HepG2 (cell line): ENCODE data around the gene IMPG2. TPM values are rescaled to one million over a fixed set of nuclear protein-coding genes. Genes with fewer than 3 reads are reported as not detected.

Experiments
- ATAC-seq: fragments of 200-7000 bp; cut with Tn5 transposase; 3 replicates; pipeline ENCODE4 v1.9.1; 2020; ENCODE audit warnings: mild to moderate bottlenecking, moderate library complexity
- BruUV-seq: library from RNA; stranded (reverse); fragments of 400-500 nt; replicated peaks from 2 replicates; lab custom pipeline; 2021; lab: Mats Ljungman, UMichigan
- CTCF ChIA-PET: fragments of 300-600 bp; formaldehyde crosslinking; extraction: SDS; loops from one replicate; lab custom pipeline; 2021; ENCODE audit warnings: low total read pairs, inconsistent platforms, low intra/inter-chr PET ratio; lab: Yijun Ruan, JAX
- POLR2A ChIA-PET: fragments of 350-600 bp; sonication (Branson Sonifier 250); formaldehyde crosslinking; loops from one replicate; lab custom pipeline; 2020; ENCODE audit warnings: antibody characterized with exemption, inconsistent platforms; lab: Yijun Ruan, JAX
- DNase-seq: peaks from one replicate; pipeline ENCODE4 v3.0.0-alpha.2; 2015; ENCODE audit warnings: low spot score
- FAIRE-seq: peaks from 3 replicates; lab custom pipeline; 2011; peaks lifted over from hg19 to GRCh38; lab: Jason Lieb, UNC
- H2AFZ ChIP-seq: one replicate; pipeline ENCODE4 v1.6.1; 2011; ENCODE audit warnings: low read length, inconsistent platforms
- H3K27ac ChIP-seq: fragments of 300-600 bp; 3 replicates; pipeline ENCODE4 v1.8.0; 2011; ENCODE audit warnings: mixed run types, mild to moderate bottlenecking, mixed read lengths, low read length, inconsistent platforms; ENCODE audit not compliant: insufficient read depth; ENCODE audit errors: extremely low read length
- H3K27me3 ChIP-seq, 2 experiments: fragments of 200-600 bp in 1 of 2; 2 replicates in 1 of 2; 3 replicates in 1 of 2; pipeline versions ENCODE4 v1.6.0 to v1.8.0; 2011; ENCODE audit warnings: low read length in 2 of 2, mild to moderate bottlenecking in 2 of 2, moderate library complexity in 2 of 2, inconsistent platforms in 1 of 2; ENCODE audit not compliant: insufficient read depth in 2 of 2, control insufficient read depth in 1 of 2
- H3K36me3 ChIP-seq, 2 experiments: fragments of 200-600 bp in 1 of 2; replicated peaks in 1 of 2; 2 replicates in 1 of 2; 3 replicates in 1 of 2; pipeline versions ENCODE4 v1.5.1 to v1.8.0; 2011; ENCODE audit warnings: low read length in 2 of 2, inconsistent platforms in 1 of 2; ENCODE audit not compliant: insufficient read depth in 2 of 2, control insufficient read depth in 1 of 2
- H3K4me1 ChIP-seq: 2 replicates; pipeline ENCODE4 v1.5.1; 2012; ENCODE audit warnings: low read length, inconsistent platforms; ENCODE audit not compliant: insufficient read depth
- H3K4me2 ChIP-seq: 2 replicates; pipeline ENCODE4 v1.6.0; 2011; ENCODE audit warnings: low read depth, low read length, inconsistent platforms
- H3K4me3 ChIP-seq, 3 experiments: fragments of 200-600 bp in 1 of 3; sonication (generic), shearing (Covaris generic) in 1 of 3; replicated peaks in 1 of 3; 2 replicates each; pipeline ENCODE4 v1.5.1; 2011 to 2016; ENCODE audit warnings: low read length in 3 of 3, inconsistent platforms in 2 of 3, low read depth in 2 of 3, mild to moderate bottlenecking in 2 of 3, control low read depth in 1 of 3, mixed read lengths in 1 of 3; ENCODE audit not compliant: insufficient read depth in 1 of 3
- H3K79me2 ChIP-seq: one replicate; pipeline ENCODE4 v1.6.1; 2011; ENCODE audit warnings: low read length, inconsistent platforms; ENCODE audit not compliant: insufficient read depth
- H3K9ac ChIP-seq: 2 replicates; pipeline ENCODE4 v1.6.0; 2011; ENCODE audit warnings: mild to moderate bottlenecking, low read depth, low read length, inconsistent platforms; ENCODE audit not compliant: insufficient read depth
- H3K9me3 ChIP-seq: 2 replicates; pipeline ENCODE4 v1.5.1; 2012; ENCODE audit warnings: mild to moderate bottlenecking, low read length
- H4K20me1 ChIP-seq: 2 replicates; pipeline ENCODE4 v1.6.0; 2011; ENCODE audit warnings: inconsistent platforms, mild to moderate bottlenecking, low read length, moderate library complexity; ENCODE audit not compliant: insufficient read depth
- POGZ ChIP-seq: sonication (generic); formaldehyde crosslinking; IDR thresholded peaks from 2 replicates; pipeline ENCODE4 v1.4.0; 2020; ENCODE audit warnings: mild to moderate bottlenecking, missing genetic modification reagents
- in situ Hi-C: cut with HindIII; loops from 2 replicates; pipeline ENCODE4 v1.10.0; 2017; ENCODE audit warnings: low pct_unique_long_range_greater_than_20kb; ENCODE audit not compliant: extremely low pct_ligation_motif_present
- intact Hi-C: fragments of 100-400 bp; cut with micrococcal nuclease; formaldehyde crosslinking; loops from one replicate; pipeline ENCODE4 v1.10.0; 2022; ENCODE audit not compliant: unreplicated experiment
- polyA plus RNA-seq, 8 experiments: library from polyadenylated mRNA; depleted of rRNA in 3 of 8; stranded (reverse) in 7 of 8; unstranded in 1 of 8; fragments of >200 nt; fragmentation: Illumina TruSeq in 4 of 8; extraction: Trizol in 4 of 8; gene quantifications; 2 replicates each; pipeline versions ENCODE4 v1.2.1 to v1.2.3, GENCODE V29; 2011 to 2016; ENCODE audit warnings: low read depth in 4 of 8, missing spikeins in 1 of 8, mixed read lengths in 1 of 8; ENCODE audit not compliant: insufficient read depth in 1 of 8
- total RNA-seq, 5 experiments: library from RNA; depleted of rRNA; stranded (reverse); fragments of >200 nt; fragmentation: Illumina TruSeq; extraction: Trizol; gene quantifications; 2 replicates each; pipeline ENCODE4 v1.2.3, GENCODE V29; 2016; ENCODE audit warnings: low read depth in 1 of 5
- TF ChIP-seq, protein P1 (sequence below): sonication (generic); formaldehyde crosslinking; IDR thresholded peaks from 2 replicates; pipeline ENCODE4 v1.4.0; 2020; ENCODE audit warnings: missing genetic modification reagents

Gene IMPG2
- total and polyA plus RNA-seq, 2 of the 13 experiments (the other 11 are each of a cell fraction or from before 2014, with no cell fraction given) = 0.02 to 0.03 TPM

DNA sequence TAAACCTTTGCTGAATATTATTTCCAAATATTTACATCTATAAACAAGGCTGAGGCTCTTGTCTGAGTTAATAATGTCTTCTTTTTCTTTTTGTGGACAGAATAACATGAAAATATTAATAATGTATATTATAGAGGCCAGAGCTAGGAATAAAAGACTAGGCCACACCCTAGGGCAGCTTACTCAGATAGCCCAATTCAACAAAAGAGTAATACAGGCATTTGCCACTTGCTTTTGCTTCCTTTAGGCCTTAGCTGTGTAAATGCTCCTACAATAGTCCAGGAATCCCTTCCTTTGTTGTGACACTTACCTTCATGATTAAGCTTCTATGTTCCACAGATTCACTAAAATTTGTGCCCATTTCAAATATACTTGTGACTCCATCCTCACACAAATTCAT lies 16.5 kb downstream of the IMPG2 start:
- ATAC-seq (no peak), DNase-seq (no peak), FAIRE-seq (no peak)
- CTCF ChIA-PET = no interaction called here
- no peaks in the 10 kb centered on the region for H3K27me3 ChIP-seq
- H3K79me2 ChIP-seq = no peaks in the 10 kb centered on the region
- in situ Hi-C loops = no loop called here
- no peak for TF ChIP-seq POGZ (CRISPR knock-in tag)
- TF ChIP-seq, protein P1, sequence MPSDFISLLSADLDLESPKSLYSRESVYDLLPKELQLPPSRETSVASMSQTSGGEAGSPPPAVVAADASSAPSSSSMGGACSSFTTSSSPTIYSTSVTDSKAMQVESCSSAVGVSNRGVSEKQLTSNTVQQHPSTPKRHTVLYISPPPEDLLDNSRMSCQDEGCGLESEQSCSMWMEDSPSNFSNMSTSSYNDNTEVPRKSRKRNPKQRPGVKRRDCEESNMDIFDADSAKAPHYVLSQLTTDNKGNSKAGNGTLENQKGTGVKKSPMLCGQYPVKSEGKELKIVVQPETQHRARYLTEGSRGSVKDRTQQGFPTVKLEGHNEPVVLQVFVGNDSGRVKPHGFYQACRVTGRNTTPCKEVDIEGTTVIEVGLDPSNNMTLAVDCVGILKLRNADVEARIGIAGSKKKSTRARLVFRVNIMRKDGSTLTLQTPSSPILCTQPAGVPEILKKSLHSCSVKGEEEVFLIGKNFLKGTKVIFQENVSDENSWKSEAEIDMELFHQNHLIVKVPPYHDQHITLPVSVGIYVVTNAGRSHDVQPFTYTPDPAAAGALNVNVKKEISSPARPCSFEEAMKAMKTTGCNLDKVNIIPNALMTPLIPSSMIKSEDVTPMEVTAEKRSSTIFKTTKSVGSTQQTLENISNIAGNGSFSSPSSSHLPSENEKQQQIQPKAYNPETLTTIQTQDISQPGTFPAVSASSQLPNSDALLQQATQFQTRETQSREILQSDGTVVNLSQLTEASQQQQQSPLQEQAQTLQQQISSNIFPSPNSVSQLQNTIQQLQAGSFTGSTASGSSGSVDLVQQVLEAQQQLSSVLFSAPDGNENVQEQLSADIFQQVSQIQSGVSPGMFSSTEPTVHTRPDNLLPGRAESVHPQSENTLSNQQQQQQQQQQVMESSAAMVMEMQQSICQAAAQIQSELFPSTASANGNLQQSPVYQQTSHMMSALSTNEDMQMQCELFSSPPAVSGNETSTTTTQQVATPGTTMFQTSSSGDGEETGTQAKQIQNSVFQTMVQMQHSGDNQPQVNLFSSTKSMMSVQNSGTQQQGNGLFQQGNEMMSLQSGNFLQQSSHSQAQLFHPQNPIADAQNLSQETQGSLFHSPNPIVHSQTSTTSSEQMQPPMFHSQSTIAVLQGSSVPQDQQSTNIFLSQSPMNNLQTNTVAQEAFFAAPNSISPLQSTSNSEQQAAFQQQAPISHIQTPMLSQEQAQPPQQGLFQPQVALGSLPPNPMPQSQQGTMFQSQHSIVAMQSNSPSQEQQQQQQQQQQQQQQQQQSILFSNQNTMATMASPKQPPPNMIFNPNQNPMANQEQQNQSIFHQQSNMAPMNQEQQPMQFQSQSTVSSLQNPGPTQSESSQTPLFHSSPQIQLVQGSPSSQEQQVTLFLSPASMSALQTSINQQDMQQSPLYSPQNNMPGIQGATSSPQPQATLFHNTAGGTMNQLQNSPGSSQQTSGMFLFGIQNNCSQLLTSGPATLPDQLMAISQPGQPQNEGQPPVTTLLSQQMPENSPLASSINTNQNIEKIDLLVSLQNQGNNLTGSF (CRISPR knock-in tag) = no peak
- no peaks in the 10 kb centered on the region for H3K4me1 ChIP-seq
- H3K36me3 ChIP-seq = no peaks in the 10 kb centered on the region
- no peaks in the 10 kb centered on the region for H4K20me1 ChIP-seq
- POLR2A ChIA-PET = no interaction called here
- H3K4me3 ChIP-seq = no peak overlapping the region
- no peak overlapping the region for H2AFZ ChIP-seq
- no TSS peak for BruUV-seq
- no peak overlapping the region for H3K9ac ChIP-seq
- H3K9me3 ChIP-seq = peaks cover 17% of the 10 kb centered on the region
- H3K4me2 ChIP-seq = no peak overlapping the region
- intact Hi-C loops = no loop called here
- H3K27ac ChIP-seq = no peak overlapping the region
